GM18520 (cell line): Measurements from ENCODE around the gene POMT2.
"Not testable (repeated sequence)": the region's sequence is repeated elsewhere in the genome, so short reads cannot be mapped to it uniquely, and the experiment has no call there.

ENCODE experiments used
- ATAC-seq: cut with Tn5 transposase; IDR thresholded peaks from one replicate; pipeline ENCODE4 v1.9.1; 2021; ENCODE audit not compliant: unreplicated experiment

Gene POMT2

GRCh38 chr14:77302926-77303325 lies 17.8 kb downstream of the POMT2 start:
- ATAC-seq = peak; percentile 52

GRCh38 chr14:77301103-77301502 lies 19.6 kb downstream of the POMT2 start:
- no peak for ATAC-seq

GRCh38 chr14:77299771-77300170 lies 20.9 kb downstream of the POMT2 start:
- no peak for ATAC-seq

- ATAC-seq = no peak
Observed at GRCh38 chr14:77296906-77297305, 23.8 kb downstream of the POMT2 start.

- ATAC-seq = no peak
Observed at GRCh38 chr14:77296155-77296554, 24.5 kb downstream of the POMT2 start.

GRCh38 chr14:77290705-77291104 lies 30.0 kb downstream of the POMT2 start:
- ATAC-seq = no peak

GRCh38 chr14:77286576-77286975 lies 34.1 kb downstream of the POMT2 start:
- no peak for ATAC-seq

GRCh38 chr14:77284466-77284865 lies 36.2 kb downstream of the POMT2 start:
- ATAC-seq = no peak

- no peak for ATAC-seq
Observed at GRCh38 chr14:77284066-77284465, 36.6 kb downstream of the POMT2 start.

- ATAC-seq = no peak
Observed at GRCh38 chr14:77281852-77282410, 38.8 kb downstream of the POMT2 start.

- not testable (repeated sequence) for ATAC-seq
Observed at GRCh38 chr14:77280921-77281320, 39.8 kb downstream of the POMT2 start.

GRCh38 chr14:77279719-77280118 lies 41.0 kb downstream of the POMT2 start:
- no peak for ATAC-seq

GRCh38 chr14:77278461-77279230 lies 42.0 kb downstream of the POMT2 start:
- ATAC-seq = no peak

GRCh38 chr14:77276959-77277358 lies 43.7 kb downstream of the POMT2 start:
- no peak for ATAC-seq

GRCh38 chr14:77276295-77276935 lies 44.3 kb downstream of the POMT2 start:
- no peak for ATAC-seq

- ATAC-seq = no peak
Observed at GRCh38 chr14:77275601-77276017, 45.1 kb downstream of the POMT2 start.

GRCh38 chr14:77275041-77275580 lies 45.6 kb downstream of the POMT2 start:
- no peak for ATAC-seq

- no peak for ATAC-seq
Observed at GRCh38 chr14:77273796-77274195, 46.9 kb downstream of the POMT2 start.

- ATAC-seq = no peak
Observed at GRCh38 chr14:77272261-77272660, 48.4 kb downstream of the POMT2 start.

- no peak for ATAC-seq
Observed at GRCh38 chr14:77271113-77271710, 49.5 kb downstream of the POMT2 start, which contains the start of gene NGB. Gene NGB (minus strand): TSS chr14:77271206. CDS start chr14:77270937, 269 bp downstream.

GRCh38 chr14:77270361-77271112 lies 50.1 kb downstream of the POMT2 start:
- ATAC-seq = no peak
